Body of pancreas (tissue), 4 donors: ENCODE measurements around the gene NEGR1.

Source experiments
- POLR2A ChIP-seq, 3 donors: fragments of 450-650 bp; IDR thresholded peaks; one replicate each; pipeline ENCODE4 v1.6.1; 2016; ENCODE audit warnings: antibody characterized with exemption in 3 of 3, mild to moderate bottlenecking in 2 of 3
- TF ChIP-seq, protein P1 (sequence below), 7 experiments: fragments of 450-650 bp in 4 of 7; fragments of 200-600 bp in 3 of 7; sonication (generic) in 3 of 7; IDR thresholded peaks; one replicate each; pipeline ENCODE4 v1.5.1; 2016 to 2019; ENCODE audit warnings: antibody characterized with exemption in 7 of 7

DNA sequence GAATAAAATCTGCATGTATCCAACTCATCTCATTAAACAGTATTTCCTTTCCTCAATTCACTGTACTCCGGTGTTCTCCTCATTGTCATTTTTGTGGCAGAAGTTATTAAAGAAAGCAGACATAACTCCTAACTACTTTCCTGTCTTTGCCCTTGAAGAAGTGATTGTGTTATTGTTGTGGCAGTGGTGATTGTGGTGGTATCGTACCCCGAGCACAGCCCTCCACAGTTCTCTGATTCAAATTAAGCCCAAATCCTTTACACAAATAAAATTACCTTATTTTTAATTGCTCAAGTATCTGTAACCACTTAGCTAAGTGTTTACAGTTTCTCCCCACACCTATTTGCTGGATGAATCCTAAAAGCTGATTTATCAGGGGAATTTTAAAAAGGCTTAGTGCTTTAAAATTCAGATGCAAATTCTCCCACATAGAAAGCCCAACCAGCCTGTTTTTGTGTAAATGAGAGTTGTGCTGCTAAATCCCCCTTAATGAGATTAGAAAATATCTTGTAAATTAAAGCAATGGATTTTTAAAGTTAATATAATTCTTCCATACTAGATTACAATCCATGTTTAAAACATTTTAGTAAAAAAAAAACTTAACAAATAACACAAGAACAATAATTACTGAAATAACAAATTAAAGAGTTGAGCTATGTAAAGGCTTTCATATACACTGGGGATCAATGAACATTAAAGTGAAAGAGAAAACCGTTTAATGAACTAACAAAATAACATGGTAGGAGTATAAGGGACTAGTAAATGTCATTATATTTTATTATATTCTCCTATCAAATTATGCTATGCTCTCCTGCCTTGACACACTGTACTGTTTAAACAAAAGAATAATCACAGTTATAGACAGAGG lies 259.0 kb downstream of the NEGR1 start:
- no peak for TF ChIP-seq POLR2A (IDR thresholded peaks at IDR 0.05)
- TF ChIP-seq, protein P1, sequence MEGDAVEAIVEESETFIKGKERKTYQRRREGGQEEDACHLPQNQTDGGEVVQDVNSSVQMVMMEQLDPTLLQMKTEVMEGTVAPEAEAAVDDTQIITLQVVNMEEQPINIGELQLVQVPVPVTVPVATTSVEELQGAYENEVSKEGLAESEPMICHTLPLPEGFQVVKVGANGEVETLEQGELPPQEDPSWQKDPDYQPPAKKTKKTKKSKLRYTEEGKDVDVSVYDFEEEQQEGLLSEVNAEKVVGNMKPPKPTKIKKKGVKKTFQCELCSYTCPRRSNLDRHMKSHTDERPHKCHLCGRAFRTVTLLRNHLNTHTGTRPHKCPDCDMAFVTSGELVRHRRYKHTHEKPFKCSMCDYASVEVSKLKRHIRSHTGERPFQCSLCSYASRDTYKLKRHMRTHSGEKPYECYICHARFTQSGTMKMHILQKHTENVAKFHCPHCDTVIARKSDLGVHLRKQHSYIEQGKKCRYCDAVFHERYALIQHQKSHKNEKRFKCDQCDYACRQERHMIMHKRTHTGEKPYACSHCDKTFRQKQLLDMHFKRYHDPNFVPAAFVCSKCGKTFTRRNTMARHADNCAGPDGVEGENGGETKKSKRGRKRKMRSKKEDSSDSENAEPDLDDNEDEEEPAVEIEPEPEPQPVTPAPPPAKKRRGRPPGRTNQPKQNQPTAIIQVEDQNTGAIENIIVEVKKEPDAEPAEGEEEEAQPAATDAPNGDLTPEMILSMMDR (IDR thresholded peaks at IDR 0.05): no peak
